ENCODE data around the gene OPRD1.

OPRD1 gene

DNA sequence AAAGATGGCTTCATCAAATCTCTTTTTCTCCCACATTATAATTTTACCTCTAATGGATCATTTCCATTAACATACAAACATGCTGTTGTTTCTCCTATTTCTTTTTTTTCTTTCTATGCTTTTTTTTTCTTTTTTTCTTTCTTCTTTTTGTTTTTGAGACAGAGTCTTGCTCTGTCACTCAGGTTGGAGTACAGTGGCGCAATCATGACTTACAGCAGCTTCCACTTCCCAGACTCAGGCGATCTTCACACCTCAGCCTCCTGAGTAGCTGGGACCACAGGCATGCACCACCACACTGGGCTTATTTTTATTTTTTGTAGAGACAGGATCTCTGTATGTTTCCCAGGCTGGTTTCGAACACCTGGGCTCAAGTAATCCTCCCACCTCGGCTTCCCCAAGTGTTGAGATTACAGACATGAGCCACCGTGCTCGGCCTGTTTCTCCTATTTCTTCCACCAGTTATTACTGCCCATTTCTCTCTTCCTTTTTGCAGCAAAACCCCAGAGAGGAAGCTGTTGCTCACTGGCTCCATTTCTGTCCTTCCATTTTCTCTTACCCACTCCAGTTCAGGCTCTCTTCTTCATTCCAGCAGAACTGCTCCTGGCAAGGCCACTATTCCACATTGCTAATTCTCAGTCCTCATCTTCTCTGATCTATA is 32.1 kb upstream of the OPRD1 start:
- TF ChIP-seq, protein P1, sequence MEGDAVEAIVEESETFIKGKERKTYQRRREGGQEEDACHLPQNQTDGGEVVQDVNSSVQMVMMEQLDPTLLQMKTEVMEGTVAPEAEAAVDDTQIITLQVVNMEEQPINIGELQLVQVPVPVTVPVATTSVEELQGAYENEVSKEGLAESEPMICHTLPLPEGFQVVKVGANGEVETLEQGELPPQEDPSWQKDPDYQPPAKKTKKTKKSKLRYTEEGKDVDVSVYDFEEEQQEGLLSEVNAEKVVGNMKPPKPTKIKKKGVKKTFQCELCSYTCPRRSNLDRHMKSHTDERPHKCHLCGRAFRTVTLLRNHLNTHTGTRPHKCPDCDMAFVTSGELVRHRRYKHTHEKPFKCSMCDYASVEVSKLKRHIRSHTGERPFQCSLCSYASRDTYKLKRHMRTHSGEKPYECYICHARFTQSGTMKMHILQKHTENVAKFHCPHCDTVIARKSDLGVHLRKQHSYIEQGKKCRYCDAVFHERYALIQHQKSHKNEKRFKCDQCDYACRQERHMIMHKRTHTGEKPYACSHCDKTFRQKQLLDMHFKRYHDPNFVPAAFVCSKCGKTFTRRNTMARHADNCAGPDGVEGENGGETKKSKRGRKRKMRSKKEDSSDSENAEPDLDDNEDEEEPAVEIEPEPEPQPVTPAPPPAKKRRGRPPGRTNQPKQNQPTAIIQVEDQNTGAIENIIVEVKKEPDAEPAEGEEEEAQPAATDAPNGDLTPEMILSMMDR (IDR thresholded peaks at IDR 0.05): no peak

DNA sequence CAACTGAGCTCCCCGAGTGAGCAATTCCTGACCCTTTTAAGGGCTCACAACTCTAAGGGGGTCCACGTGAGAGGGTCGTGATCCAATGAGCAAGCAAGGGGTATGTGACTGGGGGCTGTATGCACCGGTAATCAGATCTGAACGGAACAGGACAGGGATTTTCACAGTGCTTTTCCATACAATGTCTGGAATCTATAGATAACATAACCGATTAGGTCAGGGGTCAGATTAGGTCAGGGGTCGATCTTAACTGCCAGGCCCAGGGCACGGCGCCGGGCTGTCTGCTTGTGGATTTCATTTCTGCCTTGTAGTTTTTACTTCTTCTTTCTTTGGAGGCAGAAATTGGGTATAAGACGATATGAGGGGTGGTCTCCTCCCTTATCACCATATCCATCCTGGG is 30.7 kb upstream of the OPRD1 start:
- TF ChIP-seq, protein P1 (IDR thresholded peaks at IDR 0.05): no peak

DNA sequence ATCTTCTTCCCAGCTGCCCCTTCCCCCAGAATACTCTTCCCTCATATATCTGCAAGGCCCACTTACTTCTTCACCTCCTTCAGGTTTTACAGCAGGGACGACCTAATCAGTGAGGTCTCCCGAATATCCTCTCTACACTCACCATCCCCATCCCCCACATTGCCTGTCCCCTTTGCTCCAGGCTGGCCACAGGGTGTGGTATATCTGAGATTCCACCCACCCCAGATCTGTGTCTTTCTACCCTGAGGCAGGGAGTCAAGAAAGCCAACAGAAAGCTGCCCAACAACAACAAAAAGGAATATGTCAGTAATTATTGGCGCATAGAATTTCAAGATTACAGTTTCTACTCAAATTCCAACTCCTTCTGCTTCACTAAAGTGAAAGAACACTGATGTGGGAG is 30.0 kb upstream of the OPRD1 start:
- TF ChIP-seq, protein P1 (IDR thresholded peaks at IDR 0.05): no peak

DNA sequence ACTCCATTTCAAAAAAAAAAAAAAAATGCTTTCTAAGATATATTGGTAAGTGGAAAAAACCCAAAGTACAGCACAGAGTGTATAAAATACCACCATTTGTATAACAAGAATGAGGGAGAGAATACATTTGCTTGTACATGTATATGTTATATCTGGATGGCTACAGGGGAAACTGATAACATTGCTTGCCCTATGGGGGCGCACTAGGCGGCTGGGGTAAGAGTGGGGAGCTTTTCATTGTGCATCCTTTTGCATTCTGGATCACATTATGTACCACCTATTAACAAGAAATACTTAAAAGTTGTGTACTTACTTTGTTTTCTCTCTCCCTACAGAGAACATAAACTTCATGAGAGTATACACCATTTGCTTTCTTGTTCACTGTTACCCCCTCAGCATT is 28.6 kb upstream of the OPRD1 start:
- TF ChIP-seq, protein P1 (IDR thresholded peaks at IDR 0.05): no peak

DNA sequence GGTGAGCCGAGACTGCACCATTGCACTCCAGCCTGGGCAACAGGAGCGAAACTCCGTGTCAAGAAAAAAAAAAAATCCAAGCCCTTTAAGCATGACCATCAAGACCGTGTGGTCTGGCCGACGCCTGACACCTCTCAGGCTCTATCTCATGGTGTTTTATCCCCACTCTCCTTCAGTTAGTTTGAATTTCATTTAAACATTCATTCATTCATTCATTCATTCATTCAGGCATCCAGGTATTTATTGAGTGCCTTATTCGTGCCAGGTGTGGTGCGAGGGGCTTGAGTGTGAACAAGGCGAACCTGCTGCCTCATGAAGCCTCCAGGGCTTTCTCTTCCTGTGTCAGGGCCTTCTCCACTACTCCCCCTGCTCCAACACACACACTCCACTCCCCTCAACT is 22.6 kb upstream of the OPRD1 start:
- TF ChIP-seq, protein P1 (IDR thresholded peaks at IDR 0.05): no peak

DNA sequence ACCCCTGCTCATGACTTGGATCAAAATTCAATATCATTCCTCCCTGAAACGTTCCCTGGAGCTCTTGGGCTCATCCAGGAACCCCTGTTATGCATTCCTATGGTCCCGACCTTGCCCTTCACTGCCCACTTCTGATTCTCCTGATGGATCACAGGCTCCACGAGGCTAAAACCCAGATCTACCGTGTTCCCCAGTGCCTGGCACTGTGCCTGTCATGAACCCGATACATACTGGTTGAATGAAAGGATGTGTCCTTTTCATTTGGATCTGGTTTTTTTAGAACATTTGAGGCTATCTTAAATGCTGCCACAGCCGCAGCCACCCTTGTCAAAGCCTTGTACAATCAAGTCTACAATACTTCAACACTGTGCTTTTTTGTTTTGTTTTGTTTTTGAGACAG is 22.2 kb upstream of the OPRD1 start:
- TF ChIP-seq, protein P1 (IDR thresholded peaks at IDR 0.05): no peak

DNA sequence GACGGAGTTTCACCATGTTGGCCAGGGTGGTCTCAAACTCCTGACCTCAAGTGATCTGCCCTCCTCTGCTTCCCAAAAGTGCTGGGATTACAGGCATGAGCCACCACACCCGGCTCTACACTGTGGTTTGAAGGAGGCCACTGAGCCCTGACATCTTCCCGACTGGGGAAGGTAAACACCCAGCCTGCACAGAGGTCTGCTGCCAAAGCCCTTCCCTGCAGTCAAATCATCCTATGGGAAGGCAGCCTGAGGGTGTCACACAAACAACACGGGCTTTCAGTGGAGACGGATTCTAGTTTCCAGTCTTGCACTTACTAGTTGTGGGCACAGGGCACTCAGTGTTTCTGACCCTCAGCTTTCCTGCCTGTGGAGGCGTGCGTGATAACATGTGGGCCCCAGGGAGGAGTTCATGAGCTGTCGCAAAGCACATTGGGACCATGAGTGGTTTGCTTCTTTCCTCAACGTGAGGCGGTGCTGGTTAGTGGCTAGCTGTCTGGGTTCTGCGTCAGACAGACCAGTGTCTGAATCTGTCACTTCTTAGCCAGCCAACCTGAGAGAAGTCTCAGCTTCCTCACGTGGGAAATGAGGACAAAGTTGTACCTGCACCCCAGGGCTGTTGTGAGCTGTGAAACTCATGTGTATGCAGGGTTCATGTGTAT is 21.5 kb upstream of the OPRD1 start:
- TF ChIP-seq, protein P1 (IDR thresholded peaks at IDR 0.05): no peak

Measured in LNCAP (cell line).